Activated T-cell treated with anti-CD3 and anti-CD28 coated beads for 1 hour (primary cell): ENCODE results near the gene GLE1.
"Not testable (repeated sequence)": the region's sequence is repeated elsewhere in the genome, so short reads cannot be mapped to it uniquely, and the experiment has no call there.

Experiments
- DNase-seq: peaks from one replicate; pipeline ENCODE4 v3.0.0-alpha.2; 2020; ENCODE audit warnings: low read depth

GLE1 gene

DNA sequence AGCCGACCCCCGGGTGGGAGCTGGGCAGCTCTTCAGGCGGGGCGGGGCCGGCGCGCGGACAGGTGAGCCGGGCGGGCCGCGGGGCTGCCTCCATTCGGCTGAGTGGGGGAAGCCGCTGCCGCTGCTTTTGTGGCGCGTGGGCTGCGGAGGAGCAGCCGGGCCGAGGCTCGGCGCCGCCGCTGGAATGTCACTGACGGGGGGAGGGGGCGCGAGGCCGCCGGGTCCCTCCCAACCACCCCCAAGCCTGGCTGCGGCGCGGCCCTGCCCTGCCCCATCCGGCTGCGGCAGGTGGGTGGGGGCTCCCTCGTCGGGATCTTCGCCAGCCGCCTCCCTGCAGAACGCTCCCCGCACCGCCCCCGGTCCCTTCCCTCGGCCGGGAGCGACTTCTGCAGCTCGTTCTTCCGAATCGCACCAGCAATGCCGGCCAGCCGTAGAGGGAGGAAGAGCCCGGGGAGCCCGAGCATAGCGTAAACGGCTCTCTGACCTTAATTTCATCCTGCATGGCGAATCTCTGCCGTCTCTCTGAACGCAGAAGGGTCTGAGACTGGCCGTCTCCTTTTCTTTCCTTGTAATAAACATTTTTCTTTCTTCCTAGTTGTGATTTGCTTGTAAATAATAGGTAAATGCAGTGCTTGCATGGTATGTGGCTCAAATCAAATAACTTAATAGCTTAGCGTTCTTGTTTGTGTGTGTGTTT lies 48.4 kb downstream of the GLE1 start:
- peak; percentile 30 for DNase-seq

DNA sequence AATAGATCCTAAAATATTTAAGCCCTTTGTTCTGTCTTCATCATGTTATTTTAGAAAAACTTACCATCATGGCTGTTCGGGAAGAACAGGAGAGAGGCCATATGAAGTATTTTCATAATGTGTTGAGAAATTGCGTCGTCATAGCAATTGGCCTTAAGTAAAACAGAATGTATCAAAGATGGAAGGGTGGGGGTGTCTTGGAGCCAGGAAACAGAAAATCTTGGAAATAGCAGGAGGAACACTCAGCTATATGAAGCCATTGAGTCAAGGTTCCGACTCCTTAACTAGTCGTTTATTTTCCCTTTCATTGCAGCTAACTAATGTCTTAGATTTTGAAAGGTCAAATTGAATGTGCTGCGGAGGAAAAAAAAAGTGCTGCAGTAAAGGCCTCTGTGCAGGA lies 49.2 kb downstream of the GLE1 start:
- no peak for DNase-seq

DNA sequence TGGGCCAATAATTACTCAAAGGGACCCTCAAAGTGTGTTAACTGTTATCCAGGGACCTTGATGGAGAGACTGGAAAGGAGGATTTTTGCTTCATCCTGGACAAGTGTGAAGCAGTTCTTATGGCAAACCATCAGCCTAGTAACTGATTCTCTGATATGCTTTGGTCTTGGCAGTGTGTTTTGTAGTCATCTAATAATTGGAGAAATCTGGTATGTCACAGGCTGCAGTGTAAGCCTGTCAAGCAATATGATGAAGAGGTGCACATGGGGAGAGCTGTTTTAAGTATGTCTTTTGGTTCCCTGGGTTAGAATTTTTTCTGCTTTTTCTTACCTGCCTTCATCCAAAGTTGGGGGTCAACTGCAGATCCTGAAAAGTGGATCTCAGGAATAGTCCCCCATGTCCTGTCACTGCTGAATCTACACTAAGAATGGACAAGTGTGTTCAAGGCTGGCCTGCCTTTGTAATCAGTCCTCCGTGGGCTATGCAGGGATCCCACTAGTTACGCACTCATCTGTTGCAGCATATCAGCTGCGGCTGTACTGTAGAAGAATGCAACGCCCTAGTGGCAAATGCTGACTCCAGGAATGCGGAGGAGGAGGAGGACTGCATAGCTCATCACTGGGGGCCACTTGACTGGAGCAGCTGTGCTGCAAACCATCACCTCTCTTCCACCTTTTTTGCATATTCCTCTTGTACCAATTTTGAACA lies 49.8 kb downstream of the GLE1 start:
- no peak for DNase-seq

DNA sequence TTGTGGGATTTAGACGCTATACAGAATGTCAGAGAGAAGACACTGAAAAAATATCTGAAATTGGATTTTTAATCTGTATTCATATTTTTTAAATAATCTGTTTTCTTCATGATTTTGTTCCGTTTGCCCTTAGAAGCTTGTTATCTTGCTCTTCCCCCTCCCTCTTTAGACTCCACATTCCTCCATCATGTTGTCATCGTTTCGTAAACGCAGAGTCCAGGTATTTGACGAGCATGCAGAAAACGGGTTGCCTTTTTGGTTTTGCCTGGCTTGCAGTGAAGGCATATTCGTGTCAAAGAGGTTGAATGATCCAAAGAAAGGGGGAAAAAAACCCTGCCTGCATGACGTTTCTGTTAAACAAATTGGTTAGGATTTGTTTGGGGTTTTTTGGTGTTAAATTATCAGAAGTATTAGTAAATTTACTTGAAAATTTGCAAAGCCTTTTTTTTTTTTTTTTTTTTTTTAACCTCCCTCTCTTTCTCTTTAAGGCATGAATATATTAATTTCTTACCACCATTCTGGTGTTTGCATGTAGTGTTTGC lies 50.7 kb downstream of the GLE1 start:
- DNase-seq = no peak

DNA sequence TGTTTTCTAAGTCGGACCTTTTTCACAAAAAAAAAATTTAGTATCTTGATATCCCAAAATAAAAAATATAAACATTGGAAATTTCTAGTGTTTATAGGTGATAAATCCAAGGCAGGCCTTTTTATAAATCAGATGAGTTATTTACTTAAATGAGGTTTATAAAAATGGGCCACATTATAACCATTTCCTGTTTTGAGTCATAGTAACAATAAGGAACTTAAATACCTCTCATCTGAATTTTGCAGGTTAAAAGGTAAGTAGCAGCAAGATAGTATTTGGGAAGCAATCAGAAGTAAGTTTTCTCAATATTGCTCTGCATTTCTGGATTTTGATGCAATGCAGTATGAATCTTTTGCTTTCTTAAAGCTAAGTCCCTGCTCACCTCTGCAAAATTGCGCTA lies 51.8 kb downstream of the GLE1 start:
- no peak for DNase-seq

DNA sequence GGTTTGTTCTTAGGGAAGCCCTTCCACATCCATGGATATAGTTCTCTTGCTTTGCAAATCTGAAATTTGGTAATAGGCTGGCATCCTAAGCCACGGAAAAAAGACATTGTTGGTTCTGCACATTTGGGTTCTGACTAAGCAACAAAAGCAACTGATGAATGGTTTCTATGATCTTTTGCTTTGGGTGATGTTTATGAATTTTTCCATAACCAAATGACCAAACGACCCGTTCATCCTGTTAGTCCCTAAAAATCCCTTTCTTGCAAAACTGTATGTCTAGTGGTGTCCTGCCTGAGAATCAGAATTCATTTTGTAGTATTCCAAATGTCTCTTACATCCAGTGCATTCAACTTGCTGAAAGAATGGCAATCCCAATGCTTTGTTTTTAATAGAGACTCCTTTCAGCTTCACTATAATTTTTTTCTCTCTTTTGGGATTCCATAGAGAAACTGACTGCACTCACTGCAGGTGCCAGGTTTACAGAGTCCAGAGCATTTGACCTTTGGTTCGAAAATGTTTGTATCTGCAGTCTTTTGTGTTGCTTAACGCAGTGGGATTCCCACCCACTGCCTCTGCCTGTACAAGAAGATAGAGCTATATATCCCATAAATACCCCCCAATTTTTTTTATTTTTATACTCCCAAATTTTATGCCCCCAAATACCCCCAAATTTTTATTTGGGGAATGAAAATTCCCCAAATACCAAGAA lies 52.6 kb downstream of the GLE1 start:
- no peak for DNase-seq

DNA sequence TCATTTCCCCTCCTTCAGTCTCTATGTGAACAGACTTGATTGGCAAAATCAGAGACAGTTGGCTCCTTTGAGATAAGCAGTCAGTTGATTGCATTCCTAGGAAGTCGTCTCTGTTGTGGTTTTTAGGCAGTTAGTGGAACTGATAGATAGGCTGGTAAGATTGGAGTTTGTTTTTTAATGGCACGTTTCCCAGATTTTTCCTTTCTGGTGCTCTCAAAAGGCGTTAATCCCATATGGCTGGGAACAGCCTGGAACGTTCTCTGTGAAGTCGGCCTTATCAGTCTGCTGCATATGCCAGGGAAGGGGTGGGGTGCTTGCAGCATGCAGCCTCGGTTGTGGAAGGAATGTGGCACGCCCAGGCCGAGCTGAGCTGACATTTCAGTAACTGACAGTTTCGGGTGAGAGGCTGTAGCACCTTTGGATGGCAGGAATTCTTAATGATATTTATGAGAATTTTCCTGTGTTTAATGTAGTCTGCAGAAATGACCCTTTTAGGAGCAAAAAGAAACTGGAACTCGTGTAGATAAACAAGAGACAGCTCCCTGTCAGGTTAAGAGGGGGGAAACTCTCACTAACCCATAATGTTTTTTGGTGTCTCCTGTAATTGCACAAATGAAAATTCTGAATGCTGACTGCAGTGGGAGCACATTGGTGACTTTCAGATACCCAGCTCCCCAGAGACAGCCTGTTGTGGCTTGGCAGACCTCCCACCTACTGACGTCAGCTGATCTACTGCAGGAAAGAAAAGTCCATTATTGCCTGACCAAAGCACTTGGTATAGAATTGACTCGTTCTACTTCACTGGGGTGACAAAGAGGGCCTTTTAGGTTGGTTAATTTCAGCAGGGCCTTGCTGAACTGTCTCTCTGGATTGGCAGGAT lies 54.2 kb downstream of the GLE1 start:
- no peak for DNase-seq

DNA sequence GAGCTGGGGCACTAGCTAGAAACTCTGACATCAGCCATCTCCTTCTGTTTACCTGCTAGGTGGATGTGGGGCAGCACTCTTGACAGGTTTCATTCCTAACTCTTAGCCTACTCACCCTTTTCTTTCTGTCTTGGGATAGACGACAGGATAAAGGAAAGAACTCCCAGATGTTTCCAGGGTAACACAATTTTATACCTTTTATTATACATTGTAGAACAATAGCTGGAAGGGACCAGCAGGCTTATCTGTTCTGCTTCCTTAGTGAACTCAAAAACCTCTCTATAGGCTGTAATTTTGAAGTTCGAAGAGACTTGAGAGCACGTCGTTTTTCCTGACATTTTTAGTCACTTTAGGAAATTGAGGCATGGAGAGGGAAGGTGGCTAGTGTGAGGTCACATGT lies 61.1 kb downstream of the GLE1 start:
- no peak for DNase-seq

DNA sequence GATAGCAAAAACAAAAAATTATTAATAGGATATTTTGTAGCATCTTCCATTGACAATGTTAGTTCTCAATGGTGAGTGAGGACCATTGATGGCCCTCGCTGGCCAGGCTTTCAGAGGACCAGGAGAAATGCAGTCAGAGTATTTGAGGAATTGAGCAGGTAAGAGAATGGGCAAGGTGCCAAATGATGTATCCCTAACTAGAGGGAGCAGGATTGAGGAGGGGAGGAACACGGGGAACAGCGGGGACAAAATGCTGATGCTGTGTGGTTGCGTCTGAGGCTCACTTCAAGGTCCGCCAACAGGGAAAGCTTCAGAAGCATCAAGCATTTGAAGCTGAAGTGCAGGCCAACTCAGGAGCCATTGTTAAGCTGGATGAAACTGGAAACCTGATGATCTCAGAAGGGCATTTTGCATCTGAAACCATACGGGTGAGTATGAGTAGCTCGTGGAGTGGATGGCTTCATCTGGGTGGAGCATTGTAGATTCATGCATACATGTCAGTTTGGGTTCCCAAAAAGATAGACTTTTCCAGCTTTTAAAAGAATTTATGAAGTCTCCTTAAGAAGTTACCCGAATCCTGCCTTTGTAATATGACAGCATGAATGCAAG lies 64.1 kb downstream of the GLE1 start:
- no peak for DNase-seq

DNA sequence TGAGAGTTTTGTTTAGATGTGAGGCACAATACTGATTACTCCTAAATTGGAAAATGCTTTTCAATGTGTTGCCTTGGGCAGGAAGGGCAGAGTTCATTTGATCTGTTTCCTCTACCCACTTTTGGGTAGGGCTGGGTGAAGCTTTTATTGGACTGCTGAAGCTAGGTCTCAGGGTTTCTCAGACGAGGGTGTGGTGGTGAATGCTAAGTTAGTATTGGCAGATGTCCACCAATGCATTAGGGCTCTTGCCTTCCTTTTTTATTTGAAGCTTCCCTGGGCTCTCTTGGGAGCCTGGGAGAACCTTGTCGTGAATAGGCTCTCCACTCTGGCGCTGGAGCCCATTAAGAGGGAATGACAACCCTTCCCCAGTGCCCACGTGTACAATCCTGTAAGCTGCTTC lies 71.0 kb downstream of the GLE1 start:
- no peak for DNase-seq

DNA sequence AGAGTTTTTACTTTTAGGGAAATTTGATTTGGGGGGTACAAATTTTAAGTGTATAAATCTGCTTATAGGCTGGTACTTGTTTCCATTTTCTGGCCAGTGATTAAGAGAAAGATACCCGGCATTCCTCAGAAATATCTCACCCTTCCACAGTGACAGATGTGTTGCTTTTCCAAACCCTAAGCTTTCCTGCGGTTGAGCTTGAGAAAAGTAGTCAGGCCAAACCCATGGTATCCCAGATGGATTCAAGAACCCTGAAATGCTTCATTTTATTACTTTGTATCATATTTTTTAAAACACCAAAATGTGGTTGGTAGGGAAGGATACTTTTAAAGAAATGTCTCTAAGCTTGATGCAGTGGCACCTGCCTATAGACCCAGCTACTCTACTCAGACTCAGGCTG lies 71.4 kb downstream of the GLE1 start:
- no peak for DNase-seq

DNA sequence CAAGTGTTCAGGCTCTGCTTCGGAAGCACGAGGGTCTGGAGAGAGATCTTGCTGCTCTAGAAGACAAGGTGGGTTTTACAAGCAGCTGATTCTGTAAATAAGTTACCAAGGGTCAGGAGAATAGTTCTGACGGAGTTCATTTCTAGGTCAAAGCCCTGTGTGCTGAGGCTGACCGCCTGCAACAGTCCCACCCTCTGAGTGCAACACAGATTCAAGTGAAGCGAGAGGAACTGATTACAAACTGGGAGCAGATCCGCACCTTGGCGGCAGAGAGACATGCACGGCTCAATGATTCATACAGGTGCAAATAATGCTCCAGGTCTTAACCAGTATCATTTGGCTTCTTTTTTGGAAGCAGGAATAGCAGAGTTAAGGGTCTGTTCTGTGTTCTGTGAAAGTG lies 72.7 kb downstream of the GLE1 start:
- no peak for DNase-seq

DNA sequence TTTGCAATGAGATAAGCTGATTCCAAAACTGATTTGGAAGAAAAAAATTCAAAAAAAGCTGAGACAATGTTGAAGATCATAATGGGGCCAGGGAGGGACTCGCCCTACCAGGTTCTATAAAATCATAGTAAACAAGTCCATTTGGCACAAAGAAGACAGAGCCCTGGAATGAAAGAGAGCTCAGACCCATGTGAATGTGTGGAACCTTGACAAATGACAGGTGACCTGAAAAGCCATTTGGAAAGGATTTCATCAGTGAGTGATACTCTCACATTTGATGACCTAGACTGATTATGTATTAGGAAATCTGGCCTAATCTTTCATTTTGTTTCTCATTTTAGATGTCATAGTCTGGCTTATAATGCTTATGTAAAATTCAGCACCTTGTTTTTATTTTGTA lies 74.7 kb downstream of the GLE1 start:
- DNase-seq = no peak

DNA sequence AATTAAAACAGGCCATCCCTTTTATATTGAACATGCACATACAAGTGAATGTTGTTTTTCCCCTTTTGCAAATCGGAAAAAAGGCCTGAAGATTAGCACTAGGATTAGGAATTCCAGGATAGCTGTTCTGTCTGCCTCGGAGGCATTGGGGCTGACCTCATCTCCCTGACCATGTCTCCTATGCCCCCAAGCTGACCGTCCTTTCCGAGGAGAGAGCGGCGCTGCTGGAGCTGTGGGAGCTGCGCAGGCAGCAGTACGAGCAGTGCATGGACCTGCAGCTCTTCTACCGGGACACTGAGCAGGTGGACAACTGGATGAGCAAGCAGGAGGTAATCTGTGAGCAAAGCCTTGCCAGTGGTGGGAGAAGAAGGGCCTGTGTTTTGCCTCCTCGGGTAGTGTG lies 76.2 kb downstream of the GLE1 start:
- no peak for DNase-seq

DNA sequence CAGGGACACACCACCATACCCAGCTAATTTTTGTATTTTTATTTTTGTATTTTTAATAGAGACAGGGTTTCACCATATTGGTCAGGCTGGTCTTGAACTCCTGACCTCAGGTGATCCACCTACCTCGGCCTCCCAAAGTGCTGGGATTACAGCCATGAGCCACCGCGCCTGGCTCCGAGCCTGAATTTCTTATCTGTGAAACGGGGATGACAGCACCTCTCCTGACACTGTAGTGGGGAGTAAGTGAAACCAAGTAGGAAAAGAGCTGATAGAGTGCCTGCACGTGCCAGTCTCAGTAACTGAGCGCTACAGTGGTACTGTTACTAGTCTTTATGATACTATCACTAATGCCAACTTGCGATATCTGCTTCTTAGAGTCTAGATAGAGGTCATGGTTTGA lies 80.6 kb downstream of the GLE1 start:
- not testable (repeated sequence) for DNase-seq

DNA sequence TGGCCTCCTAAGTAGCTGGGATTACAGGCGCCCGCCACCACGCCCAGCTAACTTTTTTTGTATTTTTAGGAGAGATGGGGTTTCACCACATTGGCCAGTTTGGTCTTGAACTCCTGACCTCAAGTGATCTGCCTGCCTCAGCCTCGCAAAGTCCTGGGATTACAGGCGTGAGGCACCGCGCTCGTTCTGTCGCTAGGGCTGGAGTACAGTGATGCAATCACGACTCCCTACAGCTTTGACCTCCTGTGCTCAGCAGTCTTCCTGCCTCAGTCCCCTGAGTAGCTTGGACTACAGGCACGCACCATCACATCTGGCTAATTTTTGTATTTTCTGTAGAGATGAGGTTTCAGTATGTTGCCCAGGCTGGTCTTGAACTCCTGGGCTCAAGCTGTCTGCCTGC lies 82.4 kb downstream of the GLE1 start:
- DNase-seq = not testable (repeated sequence)

DNA sequence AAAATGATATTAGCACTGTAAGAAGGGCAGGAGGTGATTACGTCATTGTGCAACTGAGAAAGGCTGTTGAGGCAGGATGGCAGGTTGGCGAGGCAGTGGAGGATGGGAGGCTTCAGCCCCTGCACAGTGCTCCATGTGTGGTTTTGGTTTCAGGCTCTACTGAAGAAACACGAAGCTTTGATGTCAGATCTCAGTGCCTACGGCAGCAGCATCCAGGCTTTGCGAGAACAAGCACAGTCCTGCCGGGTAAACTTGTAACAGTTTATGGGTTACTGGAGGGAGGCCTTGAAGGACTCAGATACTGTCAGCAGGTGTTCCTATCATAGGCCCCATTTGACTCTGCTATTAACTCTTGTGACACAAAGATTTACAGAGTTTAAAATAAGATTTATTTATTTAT lies 82.9 kb downstream of the GLE1 start:
- DNase-seq = no peak

DNA sequence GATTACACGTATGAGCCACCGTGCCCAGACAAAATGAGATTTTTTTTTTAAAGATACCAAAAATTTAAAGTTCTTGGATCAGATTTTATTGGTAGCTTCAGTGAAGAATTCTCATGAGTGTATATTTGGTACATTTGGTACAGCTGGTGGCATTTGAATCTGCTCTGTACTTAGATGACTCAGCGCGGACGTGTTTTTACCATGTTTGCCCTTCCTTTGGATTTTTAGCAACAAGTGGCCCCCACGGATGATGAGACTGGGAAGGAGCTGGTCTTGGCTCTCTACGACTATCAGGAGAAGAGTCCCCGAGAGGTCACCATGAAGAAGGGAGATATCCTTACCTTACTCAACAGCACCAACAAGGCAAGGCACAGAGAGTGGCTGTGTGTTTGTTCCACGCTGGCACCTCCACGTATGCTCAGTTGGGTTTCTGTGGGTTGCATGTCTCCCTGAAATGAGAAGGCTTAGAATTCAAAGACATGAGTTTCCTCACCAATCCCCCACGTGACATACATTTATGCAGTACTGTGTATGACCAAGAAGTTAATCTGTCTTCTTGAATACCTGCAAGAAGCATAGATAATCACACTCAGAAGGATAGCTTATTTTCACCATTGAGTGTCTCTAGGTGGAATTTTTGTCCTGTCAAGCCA lies 84.2 kb downstream of the GLE1 start:
- DNase-seq = no peak
